Hematopoietic multipotent progenitor cell treated with erythropoietin and hydrocortisone succinate and interleukin-3 and kit ligand, for 4 days (in vitro differentiated cells): ENCODE results near the gene EFNB2.

Source experiments
- DNase-seq: peaks from one replicate; pipeline ENCODE4 v3.0.0-alpha.2; 2015

EFNB2 gene

DNA sequence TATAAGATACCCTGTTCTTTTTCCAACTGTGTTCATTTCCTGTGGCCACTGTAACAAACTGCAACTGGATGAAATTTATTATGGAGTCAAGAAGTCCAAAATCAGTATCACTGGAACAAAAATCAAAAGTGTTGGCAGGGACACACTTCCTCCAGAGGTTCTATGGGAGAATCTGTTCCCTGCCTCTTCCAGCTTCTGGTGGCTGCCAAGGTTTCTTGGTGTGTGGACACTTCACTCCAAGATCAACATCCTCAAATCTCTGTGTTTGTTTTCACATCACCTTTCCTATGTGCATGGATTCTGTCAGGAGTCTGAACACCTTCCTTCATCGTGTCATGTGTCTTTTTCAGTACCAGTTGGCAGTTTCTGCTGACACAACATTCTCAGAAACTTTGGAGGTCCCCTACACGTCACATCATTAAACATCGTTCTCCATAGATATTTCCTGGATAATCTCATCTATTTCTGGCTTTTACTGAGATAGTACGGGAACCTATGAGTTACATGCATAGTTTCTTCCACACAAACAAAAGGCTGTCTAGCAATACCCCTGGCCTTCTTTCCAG, 15.2 kb upstream of the EFNB2 start:
- no peak for DNase-seq

DNA sequence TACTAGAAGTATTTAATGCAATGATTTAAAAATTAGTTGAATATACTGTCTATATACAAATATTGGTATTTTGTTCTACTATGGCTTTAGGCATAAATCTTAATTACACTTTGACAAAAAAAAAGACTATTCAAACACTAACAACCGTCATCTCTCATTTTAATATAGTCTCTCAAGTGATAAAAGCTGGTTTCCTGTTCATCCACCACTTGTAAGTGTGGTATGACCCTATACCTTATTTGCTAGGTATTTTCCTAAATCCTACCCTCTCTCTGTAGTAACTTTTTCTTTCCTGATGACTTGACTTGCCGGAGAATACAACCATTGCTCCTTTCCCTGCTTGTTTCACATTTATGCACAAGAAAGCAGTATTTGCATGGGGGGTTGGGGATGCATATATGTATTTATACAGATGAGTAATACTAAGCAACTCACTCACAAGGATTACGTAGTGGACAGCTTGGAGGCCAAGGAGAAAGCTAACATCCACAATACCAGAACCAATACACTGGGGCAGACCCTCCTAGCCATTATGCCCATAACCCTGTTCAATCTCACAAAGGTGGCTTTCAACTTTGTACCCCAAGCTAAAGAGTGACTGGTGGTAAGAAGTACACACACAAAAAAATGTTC, 12.7 kb upstream of the EFNB2 start:
- no peak for DNase-seq

DNA sequence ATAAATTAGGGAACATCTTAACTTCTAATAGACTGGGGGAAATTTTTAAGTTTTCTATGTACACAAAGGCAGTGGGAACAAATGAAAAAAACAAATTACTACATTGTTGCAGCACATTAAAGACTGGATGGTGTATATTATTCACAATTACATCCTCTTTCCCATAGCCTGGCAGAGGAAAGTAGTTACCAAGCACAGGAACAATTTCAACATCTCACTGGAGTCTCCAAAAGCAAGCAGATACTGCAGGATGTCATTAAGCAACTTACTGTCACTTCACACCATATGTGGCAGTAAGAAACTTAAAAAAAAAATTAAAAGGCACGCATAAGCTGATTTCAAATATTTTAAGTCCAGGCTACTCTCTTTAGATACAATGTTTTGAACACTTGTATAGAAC, 6.4 kb upstream of the EFNB2 start:
- DNase-seq, result peak; percentile 26

DNA sequence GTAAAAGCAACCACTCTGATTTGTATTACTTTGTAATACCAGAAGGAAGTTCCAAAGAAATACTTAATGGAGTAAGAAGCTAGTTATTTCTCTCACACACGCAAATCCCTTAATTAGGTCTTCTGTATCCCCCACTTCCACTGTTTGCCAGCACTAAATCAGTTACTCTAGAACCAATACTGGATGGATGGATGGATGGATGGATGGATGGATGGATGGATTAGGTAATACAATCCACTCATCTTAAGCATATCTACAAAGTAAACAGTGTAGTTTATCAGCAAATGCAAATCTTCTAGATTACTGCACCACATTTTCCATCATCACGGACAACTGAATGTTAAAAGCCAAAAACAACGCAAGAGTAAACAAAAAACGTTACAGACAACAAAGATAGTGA, 5.2 kb upstream of the EFNB2 start:
- DNase-seq, result no peak

DNA sequence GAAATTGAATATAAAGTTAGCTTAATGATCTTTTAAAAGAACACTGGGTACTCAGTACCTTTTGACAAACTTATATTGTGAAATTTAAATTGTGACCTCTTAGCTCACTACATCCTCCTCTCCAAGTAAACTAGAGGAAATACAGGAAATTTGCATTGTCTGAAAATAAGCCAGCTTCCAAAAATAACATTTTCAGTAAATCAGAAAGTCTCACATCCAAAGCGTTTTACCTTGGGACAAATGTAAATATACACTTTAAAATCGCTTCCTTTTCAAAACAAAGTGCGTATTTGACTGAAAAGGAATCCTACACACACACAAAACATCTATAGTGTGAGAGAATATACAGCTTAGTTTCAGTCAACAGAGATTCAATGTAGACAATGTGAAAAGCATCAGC, 2.1 kb upstream of the EFNB2 start:
- DNase-seq, result no peak

DNA sequence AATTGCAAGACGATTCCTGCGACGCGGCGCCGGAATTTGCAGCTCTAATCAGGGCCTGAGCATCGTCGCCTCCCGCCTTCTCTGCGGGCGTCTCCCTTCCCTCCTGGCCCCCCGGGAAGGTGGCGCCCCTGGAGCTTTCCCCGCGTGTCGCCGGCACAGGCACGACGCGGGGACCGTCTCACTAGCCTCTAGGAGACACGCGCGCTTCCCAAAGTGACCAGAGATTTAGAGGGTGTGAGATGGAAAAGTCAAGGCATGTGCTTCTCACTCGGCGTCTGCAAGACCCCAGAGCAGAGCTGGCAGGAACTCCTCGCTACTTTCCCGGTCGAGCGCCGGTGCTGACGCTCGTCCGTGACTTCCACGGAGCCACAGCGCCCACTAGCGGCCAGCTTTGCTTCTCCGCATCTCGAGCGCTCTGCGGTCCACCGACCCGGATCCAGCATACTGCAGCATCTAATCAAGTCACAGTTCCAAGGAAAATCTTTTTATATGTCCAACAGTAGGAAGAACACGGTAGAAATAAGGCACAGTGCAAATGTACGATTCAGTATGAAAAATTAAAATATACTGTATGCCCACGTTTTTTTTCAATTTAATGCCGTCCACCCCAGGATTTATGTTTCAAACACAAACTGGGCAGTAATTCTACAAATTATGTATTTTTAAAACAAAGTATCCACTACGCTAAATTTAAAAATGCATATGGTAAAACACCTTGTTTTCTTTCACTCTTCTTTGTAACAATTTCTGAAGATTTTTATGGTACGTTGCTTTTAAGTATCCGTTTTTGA, 977 bp upstream of the EFNB2 start:
- peak; percentile 92 for DNase-seq

DNA sequence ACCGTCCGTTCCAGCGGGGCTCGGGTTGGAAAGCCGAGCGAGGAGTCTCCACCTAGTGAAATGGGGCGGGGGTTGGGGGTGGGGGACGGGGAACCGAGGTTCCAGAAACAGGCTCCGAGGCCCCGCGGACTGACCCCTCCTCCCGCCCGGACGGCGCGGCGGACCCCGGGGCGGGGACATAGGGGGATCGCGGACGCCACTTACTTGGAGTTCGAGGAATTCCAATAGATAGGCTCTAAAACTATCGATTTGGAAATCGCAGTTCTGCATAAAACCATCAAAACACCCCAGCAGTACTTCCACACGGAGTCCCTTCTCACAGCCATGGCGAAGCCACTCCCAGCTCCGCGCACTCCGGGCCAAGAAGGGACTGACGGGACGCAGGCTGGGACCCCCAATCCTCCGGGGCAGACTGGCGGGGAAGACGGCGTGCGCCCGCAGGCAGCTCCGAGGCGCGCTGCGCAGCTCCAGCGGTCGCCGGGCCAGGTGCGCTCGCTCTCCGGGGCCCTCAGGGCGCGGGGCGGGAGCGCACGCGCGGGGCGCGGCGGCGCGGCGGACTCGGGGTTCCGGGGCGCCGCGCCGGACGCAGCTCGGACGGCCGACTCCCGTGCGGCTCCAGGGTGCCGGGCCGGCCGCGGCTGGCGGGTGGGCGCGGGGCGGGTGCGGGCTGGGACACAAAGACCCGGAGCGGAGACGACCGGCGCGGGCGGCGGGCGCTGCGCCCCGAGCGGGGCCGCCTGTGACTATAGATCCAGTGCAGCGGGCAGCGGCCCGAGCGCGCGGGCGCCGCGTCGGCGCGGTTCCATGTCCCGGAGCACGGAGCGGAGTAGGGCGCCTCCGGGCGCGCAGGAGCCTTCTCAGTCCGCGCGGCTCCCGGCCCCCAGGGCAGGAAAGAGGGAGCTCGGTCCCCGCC, 567 bp downstream of the EFNB2 start:
- peak; percentile 31 for DNase-seq

DNA sequence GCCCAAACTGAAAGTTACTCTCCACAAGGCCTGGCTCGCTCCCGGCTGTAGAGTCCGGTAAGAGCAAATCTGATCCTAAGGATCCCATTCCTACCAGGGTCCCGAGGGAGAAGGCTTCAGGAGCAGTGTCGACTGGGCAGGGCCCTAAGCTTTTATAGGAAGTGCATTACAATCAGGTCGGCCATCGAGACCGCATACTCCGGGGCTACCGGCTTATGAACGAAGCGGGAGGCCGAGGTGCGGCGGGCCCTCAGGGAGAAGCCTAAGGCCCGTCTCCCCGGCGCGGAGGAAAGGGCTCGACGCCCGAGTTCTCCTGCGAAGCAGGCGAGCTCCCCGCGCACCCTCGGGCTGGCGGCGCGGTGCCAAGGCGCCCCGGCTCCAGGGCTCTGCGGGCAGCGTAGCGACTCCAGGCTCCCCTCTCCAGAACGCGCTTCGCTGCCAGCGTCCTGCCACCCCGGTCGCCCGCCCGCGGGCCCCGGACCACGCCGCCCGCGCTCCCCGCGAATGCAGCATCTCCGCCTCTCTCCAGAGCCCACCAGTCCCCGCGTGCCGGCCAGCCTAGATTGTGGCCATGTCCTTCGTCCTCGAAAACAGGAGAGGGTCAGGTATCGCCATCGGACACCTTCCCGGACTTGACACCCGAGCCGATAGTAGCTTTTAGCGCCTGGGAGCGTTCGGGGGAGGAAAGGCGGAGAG, 1.4 kb downstream of the EFNB2 start:
- DNase-seq, result peak; percentile 42

DNA sequence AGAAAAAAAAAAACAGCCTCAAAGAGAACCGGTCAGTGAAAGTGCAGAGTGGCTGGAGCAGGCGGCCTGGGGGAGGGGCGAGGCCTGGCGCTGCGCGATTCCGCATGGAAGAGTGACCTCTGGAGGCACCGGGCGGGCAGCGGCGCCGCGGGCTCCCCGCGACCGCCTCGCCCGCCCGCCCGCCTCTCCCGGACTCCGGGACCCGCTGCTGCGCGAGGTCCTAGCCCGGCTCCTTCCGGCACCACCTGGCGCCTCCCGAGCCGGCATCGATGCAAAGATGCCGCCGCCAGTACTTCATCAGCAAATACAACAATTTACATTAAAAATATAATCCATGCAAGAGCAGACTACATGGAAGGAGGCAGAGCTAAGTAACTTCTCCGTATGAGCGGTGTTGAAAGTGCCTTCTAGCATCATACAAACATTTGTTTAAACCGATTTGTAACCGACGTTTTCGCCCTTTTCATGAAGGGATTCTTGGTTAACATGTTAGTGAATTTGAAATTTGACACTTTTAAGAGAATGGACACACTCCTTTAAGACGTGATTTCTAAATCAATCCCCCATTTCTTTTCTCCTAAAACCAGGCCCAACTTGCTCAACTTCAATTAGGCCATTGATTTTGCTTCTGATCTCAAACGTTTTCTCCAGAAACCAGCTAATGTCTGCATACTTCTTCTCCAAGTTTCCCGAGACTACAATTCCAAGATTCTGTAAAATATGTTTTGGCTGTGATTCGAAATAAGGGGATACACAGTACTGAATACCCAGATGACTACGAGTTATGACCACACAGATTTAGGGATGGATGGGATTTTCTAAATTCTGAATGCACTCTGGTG, 2.1 kb downstream of the EFNB2 start:
- peak; percentile 73 for DNase-seq

DNA sequence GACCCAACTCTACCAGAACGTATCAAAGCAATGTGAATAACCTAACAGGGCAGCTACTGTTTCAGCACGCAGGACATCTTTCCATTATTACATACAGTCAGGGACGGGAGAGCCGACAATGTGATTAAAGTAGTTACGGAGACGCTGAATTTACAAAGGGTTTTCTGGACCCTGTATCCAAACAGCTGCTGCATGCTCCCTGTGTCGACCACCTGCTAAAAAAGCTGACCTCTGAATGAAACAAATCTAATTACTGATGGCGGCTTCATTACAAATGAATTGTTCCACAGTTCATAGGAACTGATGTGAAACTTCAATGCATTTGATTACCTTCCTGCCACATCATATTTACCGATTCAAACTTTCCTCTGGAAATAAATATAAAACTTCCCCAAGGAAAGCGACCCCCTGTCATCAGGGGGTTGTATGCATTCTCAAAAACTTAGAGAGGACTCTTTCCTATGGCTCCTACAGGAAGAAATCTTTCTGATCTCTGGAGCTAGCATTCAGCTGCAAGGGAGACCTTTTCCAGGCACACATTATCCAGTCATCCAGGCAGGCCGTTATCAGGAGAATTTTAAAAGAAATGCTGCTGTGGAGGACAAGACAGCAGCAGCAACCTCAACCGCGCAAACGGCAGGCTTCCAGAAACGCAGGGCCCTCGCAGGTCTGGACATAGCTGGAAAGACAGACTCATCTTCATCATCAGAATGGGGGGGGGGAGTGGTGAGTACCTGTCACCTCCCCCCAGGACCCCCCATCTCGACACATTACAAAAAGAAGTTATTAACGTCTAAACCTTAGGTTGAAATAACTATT, 3.1 kb downstream of the EFNB2 start:
- DNase-seq, result no peak

DNA sequence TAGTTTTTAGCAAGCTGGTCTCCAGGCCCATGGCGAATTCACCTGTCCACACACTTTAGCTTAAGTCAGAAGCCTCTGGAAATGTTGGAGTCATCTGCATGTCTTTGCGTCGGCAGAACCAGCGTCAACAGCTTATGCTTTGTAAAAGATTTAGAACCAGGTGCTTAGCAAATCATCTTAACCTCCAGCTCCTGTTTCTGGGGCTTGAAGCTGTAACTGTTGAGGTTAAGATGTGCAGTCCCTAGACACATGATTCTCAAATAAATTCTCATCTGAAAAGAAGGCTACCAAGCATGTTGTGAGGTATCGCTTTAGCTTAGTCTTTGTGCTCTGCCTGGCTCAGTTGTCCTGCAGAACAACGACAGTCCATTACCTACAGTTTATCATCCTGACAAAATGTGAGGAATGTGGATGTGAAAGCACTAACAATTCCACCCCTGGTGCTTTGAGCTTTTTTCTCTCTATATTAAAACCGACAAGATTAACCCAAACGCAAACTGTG, 4.4 kb downstream of the EFNB2 start:
- no peak for DNase-seq

DNA sequence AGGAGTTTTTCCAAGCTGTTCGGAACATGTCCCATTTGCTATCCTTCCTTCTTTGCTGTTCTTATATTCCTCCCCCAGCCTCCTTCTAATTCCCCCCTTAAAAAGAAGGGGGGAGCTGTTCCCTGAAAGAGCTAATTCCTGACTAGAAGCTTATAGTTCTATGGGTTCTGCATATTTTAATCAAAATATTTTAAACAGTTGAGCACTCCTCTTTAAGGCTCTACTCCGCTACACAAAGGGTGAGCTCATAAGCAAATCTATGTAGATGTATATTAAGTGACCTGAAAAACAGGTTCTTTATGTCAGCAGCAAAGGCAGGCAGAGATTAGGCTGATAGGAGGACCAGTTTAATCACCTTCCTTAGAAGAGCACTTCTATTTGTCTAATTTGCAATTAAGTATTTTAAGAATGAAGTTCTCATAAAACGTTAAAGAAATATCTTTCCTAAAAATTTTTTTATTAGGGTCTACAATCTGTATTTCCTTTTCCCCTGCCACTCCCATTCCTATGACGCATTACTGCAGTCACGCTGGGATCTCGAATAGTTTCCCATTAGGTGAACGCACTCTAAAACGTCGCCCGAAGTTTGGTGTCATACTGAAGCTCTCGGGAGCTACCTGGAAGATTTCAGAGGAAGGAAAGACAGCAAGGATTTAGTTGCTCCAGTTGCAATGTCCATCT, 5.2 kb downstream of the EFNB2 start:
- DNase-seq, result no peak

DNA sequence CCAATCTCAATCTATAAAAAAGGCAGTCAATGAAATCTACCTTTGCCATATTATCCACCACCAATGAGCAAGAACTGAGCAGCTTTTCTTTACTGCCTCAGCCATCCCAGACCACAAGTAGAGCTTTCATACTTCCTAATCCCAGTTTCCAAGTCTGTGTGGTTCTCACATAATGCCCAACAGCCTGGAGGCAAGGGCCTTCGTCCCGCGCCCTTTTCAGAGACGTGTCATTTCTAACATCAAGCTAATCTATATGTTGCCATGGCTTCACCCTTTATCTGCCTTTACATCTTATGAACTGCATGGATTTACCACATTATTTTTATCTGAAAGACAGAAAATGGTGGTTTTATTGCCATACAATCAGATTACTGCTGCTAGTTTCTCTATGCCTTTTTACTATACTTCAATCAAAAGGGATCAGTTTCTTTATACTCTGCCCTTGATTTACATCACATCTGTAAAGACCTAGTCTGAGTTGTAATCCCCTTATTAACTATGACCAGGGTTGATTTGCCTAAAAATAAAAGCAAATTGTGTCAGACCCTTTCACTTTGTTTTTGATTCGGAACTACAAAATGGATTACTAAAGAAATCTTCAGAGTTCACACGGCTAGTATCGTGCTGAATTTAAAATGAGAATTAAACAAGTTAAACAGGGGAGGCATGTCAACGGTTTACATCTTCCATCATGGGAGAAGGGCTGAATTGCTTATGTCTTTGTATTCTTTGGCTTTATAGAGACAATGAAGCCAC, 5.9 kb downstream of the EFNB2 start:
- no peak for DNase-seq

DNA sequence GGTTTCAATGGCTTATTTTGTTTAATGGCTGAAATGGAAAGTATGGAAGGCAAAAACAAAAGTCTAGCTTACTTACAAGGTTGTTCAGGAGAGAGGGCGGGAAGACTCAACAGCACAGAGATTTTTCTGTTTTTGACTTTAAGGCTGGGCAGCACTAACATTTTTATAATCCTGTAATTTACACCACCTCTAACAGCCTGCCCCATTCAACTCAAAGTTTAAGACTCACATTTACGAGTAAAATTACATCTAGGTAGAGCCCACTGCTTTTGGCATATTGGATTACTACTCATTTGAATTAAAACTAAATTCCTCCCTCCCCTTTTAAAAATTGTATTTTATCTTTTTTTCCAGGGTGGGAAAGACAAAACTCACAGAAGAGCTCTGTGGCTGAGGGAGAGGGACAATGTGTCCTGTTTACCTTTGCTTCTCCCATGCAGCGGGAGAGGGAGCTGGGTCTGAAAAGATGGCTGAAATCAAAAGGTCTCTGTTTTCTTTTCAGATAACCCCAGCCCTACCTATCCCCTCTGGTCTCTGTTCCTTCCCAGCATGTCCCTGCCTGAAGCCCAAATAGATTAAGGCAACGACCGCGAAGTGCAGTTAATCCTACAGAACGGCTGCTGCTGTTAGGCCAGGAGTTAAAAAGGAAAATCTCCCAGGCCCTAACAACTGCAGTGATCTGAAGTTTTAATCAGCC, 6.6 kb downstream of the EFNB2 start:
- no peak for DNase-seq

DNA sequence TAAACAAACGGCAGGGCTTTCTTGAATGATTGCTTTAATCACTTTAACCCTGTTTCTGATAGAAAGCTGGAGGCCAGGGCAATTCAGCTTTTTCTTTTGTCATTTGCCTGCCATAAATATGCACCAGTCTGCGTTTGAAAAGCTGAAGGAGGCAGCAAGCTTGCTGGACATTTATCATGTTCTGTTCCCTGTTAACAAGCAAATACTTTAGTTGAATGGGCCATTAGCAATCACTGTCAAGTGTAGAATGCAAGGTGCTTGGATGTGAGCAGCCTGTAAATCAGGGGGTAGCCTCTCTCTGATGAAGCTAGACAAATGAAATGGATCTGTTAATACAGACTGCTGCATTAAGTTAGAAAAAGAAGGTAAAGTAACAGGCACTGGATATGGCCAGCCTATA, 7.6 kb downstream of the EFNB2 start:
- no peak for DNase-seq

DNA sequence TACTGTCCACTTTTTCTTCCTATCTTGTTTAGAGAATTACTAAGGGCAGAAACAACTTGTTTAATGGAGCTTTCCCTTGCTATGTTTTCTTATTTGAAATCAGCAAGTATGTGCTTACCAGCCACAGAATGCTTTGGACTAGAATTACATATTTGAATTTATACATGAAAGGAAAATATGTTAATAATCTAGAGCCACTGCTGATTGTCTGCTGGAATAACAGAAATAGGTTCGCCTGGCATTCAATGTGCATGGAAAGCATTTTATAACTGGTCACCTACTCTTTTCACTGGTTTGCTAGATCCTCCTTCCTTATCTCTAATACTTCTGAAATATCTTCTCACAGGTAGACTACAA, 8.0 kb downstream of the EFNB2 start:
- no peak for DNase-seq

DNA sequence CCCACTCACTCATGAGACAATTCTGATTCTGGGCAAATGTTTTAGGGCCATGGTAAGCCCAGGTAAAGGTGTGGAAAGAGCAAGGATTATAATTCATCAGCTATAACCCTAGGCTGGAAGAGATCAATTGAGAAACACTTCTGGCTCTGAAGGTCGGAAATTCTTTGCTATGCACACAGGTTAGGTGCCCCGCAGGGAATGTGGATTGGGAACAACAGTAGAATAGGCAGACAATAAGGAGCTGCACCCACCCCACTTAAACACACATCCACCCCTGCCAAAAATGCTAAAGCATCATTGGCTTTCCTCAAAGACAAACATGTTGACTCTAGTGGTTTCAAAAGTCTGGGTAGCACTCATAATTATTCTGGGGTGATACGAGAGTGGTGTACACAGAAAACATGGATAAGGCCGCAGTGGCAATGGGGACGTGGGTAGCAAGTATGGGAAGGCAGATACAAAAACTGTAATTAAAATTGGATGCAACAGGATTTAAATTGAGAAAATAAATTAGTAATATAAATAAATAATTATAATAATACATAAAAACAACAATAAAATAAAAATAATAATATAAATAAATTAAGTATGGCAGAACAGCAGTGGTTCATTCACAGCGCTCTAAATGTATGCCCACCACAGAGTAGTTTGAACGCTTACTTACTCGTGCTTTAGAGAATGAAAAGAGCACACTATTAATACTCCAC, 8.6 kb downstream of the EFNB2 start:
- DNase-seq, result no peak

DNA sequence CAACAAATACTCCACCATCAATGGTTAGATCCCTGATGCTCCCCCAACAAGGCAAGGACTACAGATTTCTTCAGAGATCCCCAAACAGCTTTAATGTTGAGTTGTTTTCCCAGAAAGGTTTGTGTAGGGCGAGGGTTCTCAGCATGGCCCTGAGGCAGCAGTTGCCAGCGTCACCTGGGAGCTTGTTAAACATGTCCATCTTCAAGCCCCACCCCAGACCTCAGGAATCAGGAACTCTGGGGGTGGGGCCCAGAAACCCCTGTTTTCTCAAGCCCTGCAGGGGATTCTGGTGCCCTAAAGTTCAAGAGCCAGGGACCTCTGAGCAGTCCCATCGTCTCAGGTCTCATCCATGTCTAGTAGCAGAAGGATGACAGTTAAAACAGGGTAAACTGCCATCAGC, 9.6 kb downstream of the EFNB2 start:
- no peak for DNase-seq
